IMR-90 (cell line): Measurements from ENCODE around the gene EBF3. TPM values are rescaled to one million over a fixed set of nuclear protein-coding genes. Genes with fewer than 3 reads are reported as not detected.

Experiments
- ATAC-seq: fragments of 200-7000 bp; cut with Tn5 transposase; 2 replicates; pipeline ENCODE4 v1.9.1; 2020; ENCODE audit warnings: low read depth, mild to moderate bottlenecking, moderate library complexity
- BruUV-seq: library from RNA; stranded (reverse); fragments of 400-500 nt; replicated peaks from 2 replicates; lab custom pipeline; 2021; lab: Mats Ljungman, UMichigan
- CTCF ChIA-PET: fragments of 300-600 bp; formaldehyde crosslinking; extraction: SDS; loops from one replicate; lab custom pipeline; 2021; ENCODE audit warnings: antibody characterized with exemption; lab: Yijun Ruan, JAX
- POLR2A ChIA-PET: fragments of 300-600 bp; sonication (Branson Sonifier 250); formaldehyde crosslinking; loops from one replicate; lab custom pipeline; 2022; ENCODE audit warnings: antibody characterized with exemption; ENCODE audit not compliant: unreplicated experiment; lab: Charles Lee
- DNase-seq: peaks from one replicate; pipeline ENCODE4 v3.0.0; 2013
- H2AFZ ChIP-seq: replicated peaks from 2 replicates; pipeline ENCODE3; 2013; ENCODE audit warnings: low read length, mild to moderate bottlenecking; ENCODE audit not compliant: poor library complexity
- H2AK5ac ChIP-seq: 2 replicates; pipeline ENCODE4 v1.6.1; 2013; ENCODE audit warnings: low read depth, low read length, inconsistent platforms
- H2AK9ac ChIP-seq: replicated peaks from 2 replicates; pipeline ENCODE3; 2013; ENCODE audit warnings: mild to moderate bottlenecking, low read depth, low read length, moderate library complexity; ENCODE audit not compliant: poor library complexity
- H2BK120ac ChIP-seq: 2 replicates; pipeline ENCODE4 v1.6.1; 2013; ENCODE audit warnings: low read depth, low read length, inconsistent platforms
- H2BK15ac ChIP-seq: 3 replicates; pipeline ENCODE4 v1.6.1; 2013; ENCODE audit warnings: low read depth, low read length, inconsistent platforms
- H2BK20ac ChIP-seq: 2 replicates; pipeline ENCODE4 v1.6.1; 2013; ENCODE audit warnings: low read depth, mild to moderate bottlenecking, inconsistent platforms, low read length, moderate library complexity
- H2BK5ac ChIP-seq: 2 replicates; pipeline ENCODE4 v1.6.1; 2013; ENCODE audit warnings: mild to moderate bottlenecking, low read depth, low read length, inconsistent platforms; ENCODE audit not compliant: poor library complexity, severe bottlenecking
- H3K14ac ChIP-seq: replicated peaks from 2 replicates; pipeline ENCODE4 v1.6.1; 2013; ENCODE audit warnings: low read depth, low read length, inconsistent platforms
- H3K18ac ChIP-seq: 2 replicates; pipeline ENCODE4 v1.6.1; 2013; ENCODE audit warnings: low read depth, low read length, control low read depth
- H3K23ac ChIP-seq: 2 replicates; pipeline ENCODE4 v1.6.1; 2013; ENCODE audit warnings: low read depth, low read length, inconsistent platforms
- H3K27ac ChIP-seq: 2 replicates; pipeline ENCODE4 v1.5.1; 2013; ENCODE audit warnings: mild to moderate bottlenecking, control low read depth, low read length; ENCODE audit not compliant: insufficient read depth
- H3K27me3 ChIP-seq: 2 replicates; pipeline ENCODE4 v1.6.1; 2013; ENCODE audit warnings: low read length; ENCODE audit not compliant: control insufficient read depth, insufficient read depth
- H3K36me3 ChIP-seq: 2 replicates; pipeline ENCODE4 v1.6.1; 2013; ENCODE audit warnings: low read length, mixed read lengths; ENCODE audit not compliant: control insufficient read depth, insufficient read depth
- H3K4ac ChIP-seq: 2 replicates; pipeline ENCODE4 v1.6.1; 2013; ENCODE audit warnings: low read depth, low read length, inconsistent platforms
- H3K4me1 ChIP-seq: 2 replicates; pipeline ENCODE4 v1.6.1; 2013; ENCODE audit warnings: low read length, mixed read lengths; ENCODE audit not compliant: control insufficient read depth, insufficient read depth
- H3K4me2 ChIP-seq: 2 replicates; pipeline ENCODE4 v1.6.1; 2013; ENCODE audit warnings: low read depth, mild to moderate bottlenecking, control low read depth, low read length, moderate library complexity
- H3K4me3 ChIP-seq: 2 replicates; pipeline ENCODE4 v1.5.1; 2013; ENCODE audit warnings: low read depth, mild to moderate bottlenecking, control low read depth, low read length, moderate library complexity; ENCODE audit not compliant: insufficient read depth
- H3K56ac ChIP-seq: 2 replicates; pipeline ENCODE4 v1.6.1; 2013; ENCODE audit warnings: low read length, inconsistent platforms; ENCODE audit not compliant: insufficient read depth; ENCODE audit errors: extremely low read depth
- H3K79me1 ChIP-seq, 2 experiments: 2 replicates each; pipeline ENCODE4 v1.6.1; 2013; ENCODE audit warnings: low read length in 2 of 2, inconsistent platforms in 1 of 2, low read depth in 1 of 2
- H3K9ac ChIP-seq: 2 replicates; pipeline ENCODE4 v1.6.1; 2013; ENCODE audit warnings: low read depth, low read length, control low read depth
- H3K9me1 ChIP-seq: 2 replicates; pipeline ENCODE4 v1.6.1; 2013; ENCODE audit warnings: low read length, inconsistent platforms; ENCODE audit not compliant: insufficient read depth
- H3K9me3 ChIP-seq: 2 replicates; pipeline ENCODE4 v1.6.1; 2013; ENCODE audit warnings: low read length; ENCODE audit not compliant: control insufficient read depth, insufficient read depth
- H4K20me1 ChIP-seq: 2 replicates; pipeline ENCODE4 v1.6.1; 2013; ENCODE audit warnings: low read length, inconsistent platforms; ENCODE audit not compliant: insufficient read depth
- H4K5ac ChIP-seq: 2 replicates; pipeline ENCODE4 v1.6.1; 2013; ENCODE audit warnings: mild to moderate bottlenecking, low read depth, low read length, control low read depth
- H4K8ac ChIP-seq, 2 experiments: 2 replicates each; pipeline ENCODE4 v1.6.1; 2013; ENCODE audit warnings: low read depth in 2 of 2, low read length in 2 of 2, control low read depth in 1 of 2, inconsistent platforms in 1 of 2
- H4K91ac ChIP-seq: 2 replicates; pipeline ENCODE4 v1.6.1; 2013; ENCODE audit warnings: low read depth, low read length, inconsistent platforms; ENCODE audit not compliant: insufficient read depth
- BHLHE40 ChIP-seq: fragments of 150-350 bp; IDR thresholded peaks from 2 replicates; pipeline ENCODE4 v1.6.1; 2016; ENCODE audit warnings: mild to moderate bottlenecking, low read depth, low read length
- CHD1 ChIP-seq: IDR thresholded peaks from 2 replicates; pipeline ENCODE4 v1.6.1; 2012; ENCODE audit warnings: low read depth, low read length, improper control_type of control experiment
- CTCF ChIP-seq: conservative IDR thresholded peaks from 2 replicates; pipeline ENCODE4 v1.5.1; 2012; ENCODE audit warnings: mild to moderate bottlenecking, low read depth, low read length, improper control_type of control experiment
- ELK1 ChIP-seq: fragments of 150-350 bp; IDR thresholded peaks from 2 replicates; pipeline ENCODE4 v1.6.1; 2016; ENCODE audit warnings: low read depth, mild to moderate bottlenecking, low read length, moderate library complexity, borderline replicate concordance
- FOS ChIP-seq: fragments of 150-350 bp; IDR thresholded peaks from 2 replicates; pipeline ENCODE4 v1.6.1; 2016; ENCODE audit warnings: low read depth, low read length
- MAFK ChIP-seq: IDR thresholded peaks from 2 replicates; pipeline ENCODE4 v1.6.1; 2012; ENCODE audit warnings: low read depth, low read length, improper control_type of control experiment
- MAZ ChIP-seq: IDR thresholded peaks from 2 replicates; pipeline ENCODE4 v1.6.1; 2012; ENCODE audit warnings: low read depth, mild to moderate bottlenecking, low read length, improper control_type of control experiment, moderate library complexity, borderline replicate concordance
- MXI1 ChIP-seq: IDR thresholded peaks from 2 replicates; pipeline ENCODE4 v1.6.1; 2012; ENCODE audit warnings: low read depth, mild to moderate bottlenecking, low read length, moderate library complexity, borderline replicate concordance
- NFE2L2 ChIP-seq: fragments of 150-350 bp; IDR thresholded peaks from 2 replicates; pipeline ENCODE4 v1.6.1; 2016; ENCODE audit warnings: low read depth, mild to moderate bottlenecking, low read length
- POLR2A ChIP-seq: IDR thresholded peaks from 2 replicates; pipeline ENCODE4 v1.6.1; 2012; ENCODE audit warnings: mild to moderate bottlenecking, low read depth, low read length
- RCOR1 ChIP-seq: IDR thresholded peaks from 2 replicates; pipeline ENCODE4 v1.6.1; 2012; ENCODE audit warnings: mild to moderate bottlenecking, low read length, improper control_type of control experiment; ENCODE audit not compliant: insufficient replicate concordance
- RFX5 ChIP-seq: IDR thresholded peaks from 2 replicates; pipeline ENCODE4 v1.8.0; 2012; ENCODE audit warnings: low read depth, mild to moderate bottlenecking, low read length, moderate library complexity
- SMC3 ChIP-seq: fragments of 150-350 bp; IDR thresholded peaks from 2 replicates; pipeline ENCODE4 v1.6.1; 2016; ENCODE audit warnings: low read depth, mild to moderate bottlenecking, antibody characterized with exemption, low read length, moderate library complexity
- USF2 ChIP-seq: fragments of 150-350 bp; IDR thresholded peaks from 2 replicates; pipeline ENCODE4 v1.6.1; 2017; ENCODE audit warnings: mild to moderate bottlenecking, antibody characterized with exemption, low read length, low read depth
- WGBS, 2 experiments: methylation state at CpG; one replicate each; pipeline versions ENCODE4 v1.1.5 to v1.1.7; 2013; ENCODE audit warnings: missing lambda C conversion rate in 2 of 2; ENCODE audit not compliant: insufficient read length in 1 of 2; ENCODE audit errors: extremely low coverage in 2 of 2; 5-methylcytosine and 5-hydroxymethylcytosine counted together
- dilution Hi-C: fragments of 300-500 bp; cut with HindIII; formaldehyde crosslinking; loops from one replicate; pipeline ENCODE4 v1.14.3; 2018; ENCODE audit warnings: low sequenced_read_pairs; ENCODE audit not compliant: unreplicated experiment
- in situ Hi-C: fragments of 300-500 bp; cut with MboI; formaldehyde crosslinking; loops from 3 replicates; pipeline ENCODE4 v1.14.3; 2019; ENCODE audit warnings: low sequenced_read_pairs, inconsistent platforms, mixed read lengths
- intact Hi-C: fragments of 100-400 bp; cut with micrococcal nuclease; formaldehyde crosslinking; loops from 2 replicates; pipeline ENCODE4 v1.10.0; 2022
- polyA plus RNA-seq, 3 experiments: library from polyadenylated mRNA; depleted of rRNA; stranded (reverse); fragments of >200 nt; gene quantifications; 2 replicates each; pipeline ENCODE4 v1.2.3, GENCODE V29; 2012; ENCODE audit warnings: low replicate concordance in 1 of 3
- total RNA-seq: library from RNA; depleted of rRNA; stranded (reverse); fragments of >200 nt; gene quantifications from 2 replicates; pipeline ENCODE4 v1.2.3, GENCODE V29; 2012

The EBF3 gene
- total and polyA plus RNA-seq, 2 of the 4 experiments (the other 2 are of a cell fraction), result 0.36 to 0.70 TPM

DNA sequence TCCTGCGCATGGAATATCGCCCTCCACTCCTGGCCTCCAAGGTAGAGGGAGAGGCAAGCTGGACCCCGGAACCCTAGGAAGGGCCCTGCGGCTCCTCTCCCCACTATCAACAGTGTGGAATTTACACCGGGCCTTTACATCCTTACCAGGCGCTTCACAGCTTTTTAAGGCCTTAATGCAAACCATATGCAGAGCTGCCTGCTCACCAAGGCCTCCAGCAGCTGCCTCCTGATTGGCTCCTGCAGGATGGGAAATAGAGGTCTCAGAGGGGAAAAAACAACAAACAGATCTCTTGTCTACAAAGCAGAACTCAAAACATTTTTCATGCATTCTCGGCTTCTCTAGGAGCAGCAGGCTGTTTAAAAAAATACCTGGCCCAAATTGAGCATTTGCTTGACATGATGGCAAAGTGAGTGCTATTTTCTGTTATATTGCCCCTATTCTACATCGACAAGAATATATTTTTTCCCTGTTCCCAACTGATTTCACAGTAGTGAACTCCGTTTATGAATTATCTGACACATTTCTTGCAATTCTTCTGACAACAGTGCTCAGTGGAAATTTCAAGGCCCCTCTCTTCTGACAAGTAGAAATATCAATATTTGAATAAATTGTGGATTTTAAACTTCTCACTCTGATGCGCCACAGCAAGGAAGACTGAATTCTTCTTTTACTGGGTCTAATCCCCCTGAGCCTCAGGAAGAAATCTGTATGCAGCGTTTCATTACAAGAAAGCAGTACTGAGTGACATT is 51.7 kb downstream of the EBF3 start:
- Histone ChIP-seq H2BK5ac (no peak overlapping the region), H3K79me1 (no peaks in the 10 kb centered on the region), H4K5ac (no peak overlapping the region), H4K20me1 (no peaks in the 10 kb centered on the region), H3K18ac (no peak overlapping the region), H2AFZ (no peak overlapping the region), H3K4me3 (no peak overlapping the region), H3K9ac (no peak overlapping the region), H3K9me1 (no peaks in the 10 kb centered on the region), H3K4me2 (no peak overlapping the region), H4K91ac (no peak overlapping the region), H2BK15ac (no peak overlapping the region), H2AK5ac (no peak overlapping the region), H3K4me1 (no peaks in the 10 kb centered on the region), H3K4ac (no peak overlapping the region), H3K27me3 (no peaks in the 10 kb centered on the region), H3K9me3 (peaks cover 3% of the 10 kb centered on the region; the same call in 1 of the 2 replicates), H3K14ac (no peak overlapping the region), H3K27ac (no peak overlapping the region), H2AK9ac (no peak overlapping the region), H4K8ac (no peak overlapping the region), H3K23ac (no peak overlapping the region), H2BK120ac (no peak overlapping the region), H3K56ac (no peak overlapping the region), H2BK20ac (no peak overlapping the region), H3K36me3 (no peaks in the 10 kb centered on the region)
- ATAC-seq (peak; percentile 59; the same call in 1 of the 2 replicates), DNase-seq (peak; percentile 22)
- TF ChIP-seq FOS (no peak), CTCF (no peak), MXI1 (no peak), RFX5 (no peak), BHLHE40 (no peak), ELK1 (no peak), CHD1 (no peak), NFE2L2 (no peak), MAZ (no peak), POLR2A (no peak), MAFK (no peak), SMC3 (no peak), RCOR1 (no peak), USF2 (no peak)
- BruUV-seq, result no TSS peak
- intact Hi-C loops (no loop called here), in situ Hi-C loops (no loop called here), dilution Hi-C loops (no loop called here)
- ChIA-PET CTCF (no interaction called here), POLR2A (no interaction called here)
- WGBS, 2 experiments, result no CpG with 5 or more reads among the region's 11 CpGs
